ENCODE data around the gene PAPPA. TPM values are rescaled to one million over a fixed set of nuclear protein-coding genes. Genes with fewer than 3 reads are reported as not detected.
A peak's percentile ranks its signal among the peaks of the same experiment; 100 is the strongest.

The PAPPA gene
- total RNA-seq, 1 donor from 2014 or later, result 219 TPM

GRCh38 chr9:116274293-116274692 lies 120.7 kb downstream of the PAPPA start:
- TF ChIP-seq, protein P1, sequence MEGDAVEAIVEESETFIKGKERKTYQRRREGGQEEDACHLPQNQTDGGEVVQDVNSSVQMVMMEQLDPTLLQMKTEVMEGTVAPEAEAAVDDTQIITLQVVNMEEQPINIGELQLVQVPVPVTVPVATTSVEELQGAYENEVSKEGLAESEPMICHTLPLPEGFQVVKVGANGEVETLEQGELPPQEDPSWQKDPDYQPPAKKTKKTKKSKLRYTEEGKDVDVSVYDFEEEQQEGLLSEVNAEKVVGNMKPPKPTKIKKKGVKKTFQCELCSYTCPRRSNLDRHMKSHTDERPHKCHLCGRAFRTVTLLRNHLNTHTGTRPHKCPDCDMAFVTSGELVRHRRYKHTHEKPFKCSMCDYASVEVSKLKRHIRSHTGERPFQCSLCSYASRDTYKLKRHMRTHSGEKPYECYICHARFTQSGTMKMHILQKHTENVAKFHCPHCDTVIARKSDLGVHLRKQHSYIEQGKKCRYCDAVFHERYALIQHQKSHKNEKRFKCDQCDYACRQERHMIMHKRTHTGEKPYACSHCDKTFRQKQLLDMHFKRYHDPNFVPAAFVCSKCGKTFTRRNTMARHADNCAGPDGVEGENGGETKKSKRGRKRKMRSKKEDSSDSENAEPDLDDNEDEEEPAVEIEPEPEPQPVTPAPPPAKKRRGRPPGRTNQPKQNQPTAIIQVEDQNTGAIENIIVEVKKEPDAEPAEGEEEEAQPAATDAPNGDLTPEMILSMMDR (IDR thresholded peaks at IDR 0.05), result no peak
- Mint-ChIP-seq H3K4me1 (ENCODE audit: low read depth) (peaks cover 93% of the 10 kb centered on the region), H3K27ac (ENCODE audit: unreplicated experiment) (peak overlapping the region; percentile 43), H3K36me3 (ENCODE audit: low read depth) (peaks cover 38% of the 10 kb centered on the region), H3K4me3 (ENCODE audit: unreplicated experiment) (no peak overlapping the region), H3K27me3 (ENCODE audit: low read depth) (no peaks in the 10 kb centered on the region), H3K9me3 (ENCODE audit: low read depth) (no peaks in the 10 kb centered on the region)
- DNase-seq (ENCODE audit: low spot score), result no peak

GRCh38 chr9:116275418-116276195 lies 122.0 kb downstream of the PAPPA start:
- no peak for DNase-seq (ENCODE audit: low spot score)
- Mint-ChIP-seq H3K27me3 (ENCODE audit: low read depth) (no peaks in the 10 kb centered on the region), H3K4me3 (ENCODE audit: unreplicated experiment) (no peak overlapping the region), H3K4me1 (ENCODE audit: low read depth) (peaks cover 92% of the 10 kb centered on the region), H3K9me3 (ENCODE audit: low read depth) (no peaks in the 10 kb centered on the region), H3K27ac (ENCODE audit: unreplicated experiment) (peak overlapping the region; percentile 94), H3K36me3 (ENCODE audit: low read depth) (peaks cover 39% of the 10 kb centered on the region)
- TF ChIP-seq, protein P1 (IDR thresholded peaks at IDR 0.05), result no peak

DNA sequence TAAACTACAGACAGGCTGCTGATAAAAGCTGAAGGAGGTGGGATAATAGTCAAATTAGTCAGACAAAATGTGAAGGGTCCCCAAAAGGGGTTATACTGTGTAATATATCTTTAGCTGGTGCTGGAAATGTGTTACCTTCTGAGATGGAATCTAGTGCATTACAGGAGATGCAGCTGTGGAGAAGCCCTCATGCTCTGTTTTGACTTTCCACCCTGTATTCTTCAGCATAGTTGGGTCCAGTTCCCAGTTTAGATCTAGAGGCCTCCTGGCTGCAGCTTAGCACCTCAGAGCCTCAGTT lies 122.6 kb downstream of the PAPPA start:
- peaks cover 37% of the 10 kb centered on the region for H3K36me3 Mint-ChIP-seq (ENCODE audit: low read depth)
- H3K4me3 Mint-ChIP-seq (ENCODE audit: unreplicated experiment), result no peak overlapping the region
- peaks cover 87% of the 10 kb centered on the region for H3K4me1 Mint-ChIP-seq (ENCODE audit: low read depth)
- TF ChIP-seq, protein P1 (IDR thresholded peaks at IDR 0.05), result no peak
- H3K9me3 Mint-ChIP-seq (ENCODE audit: low read depth), result no peaks in the 10 kb centered on the region
- no peaks in the 10 kb centered on the region for H3K27me3 Mint-ChIP-seq (ENCODE audit: low read depth)
- DNase-seq (ENCODE audit: low spot score), result no peak
- H3K27ac Mint-ChIP-seq (ENCODE audit: unreplicated experiment), result peak overlapping the region; percentile 94

GRCh38 chr9:116276651-116277121 lies 123.1 kb downstream of the PAPPA start:
- Mint-ChIP-seq H3K27me3 (ENCODE audit: low read depth) (no peaks in the 10 kb centered on the region), H3K9me3 (ENCODE audit: low read depth) (no peaks in the 10 kb centered on the region), H3K4me3 (ENCODE audit: unreplicated experiment) (peak overlapping the region; percentile 21), H3K4me1 (ENCODE audit: low read depth) (peaks cover 81% of the 10 kb centered on the region), H3K36me3 (ENCODE audit: low read depth) (peaks cover 34% of the 10 kb centered on the region), H3K27ac (ENCODE audit: unreplicated experiment) (peak overlapping the region; percentile 94)
- TF ChIP-seq, protein P1 (IDR thresholded peaks at IDR 0.05), result no peak
- DNase-seq (ENCODE audit: low spot score), result no peak

GRCh38 chr9:116278326-116278725 lies 124.7 kb downstream of the PAPPA start:
- H3K4me1 Mint-ChIP-seq (ENCODE audit: low read depth), result peaks cover 69% of the 10 kb centered on the region
- H3K27me3 Mint-ChIP-seq (ENCODE audit: low read depth), result no peaks in the 10 kb centered on the region
- H3K9me3 Mint-ChIP-seq (ENCODE audit: low read depth), result no peaks in the 10 kb centered on the region

More at GRCh38 chr9:116278326-116278725, 124.7 kb downstream of the PAPPA start:
- Mint-ChIP-seq H3K27ac (ENCODE audit: unreplicated experiment) (peak overlapping the region; percentile 60), H3K36me3 (ENCODE audit: low read depth) (peaks cover 22% of the 10 kb centered on the region), H3K4me3 (ENCODE audit: unreplicated experiment) (no peak overlapping the region)
- DNase-seq (ENCODE audit: low spot score), result no peak
- TF ChIP-seq, protein P1 (IDR thresholded peaks at IDR 0.05), result no peak
